ENCODE data around the gene DOCK3.
"Not testable (repeated sequence)": the region's sequence is repeated elsewhere in the genome, so short reads cannot be mapped to it uniquely, and the experiment has no call there.

Gene DOCK3

GRCh38 chr3:50811893-50812292, 137.2 kb downstream of the DOCK3 start:
- DNase-seq = no peak

- no peak for DNase-seq
Observed at GRCh38 chr3:50815844-50816243, 141.1 kb downstream of the DOCK3 start.

- DNase-seq = no peak
Observed at GRCh38 chr3:50816894-50817293, 142.2 kb downstream of the DOCK3 start.

DNA sequence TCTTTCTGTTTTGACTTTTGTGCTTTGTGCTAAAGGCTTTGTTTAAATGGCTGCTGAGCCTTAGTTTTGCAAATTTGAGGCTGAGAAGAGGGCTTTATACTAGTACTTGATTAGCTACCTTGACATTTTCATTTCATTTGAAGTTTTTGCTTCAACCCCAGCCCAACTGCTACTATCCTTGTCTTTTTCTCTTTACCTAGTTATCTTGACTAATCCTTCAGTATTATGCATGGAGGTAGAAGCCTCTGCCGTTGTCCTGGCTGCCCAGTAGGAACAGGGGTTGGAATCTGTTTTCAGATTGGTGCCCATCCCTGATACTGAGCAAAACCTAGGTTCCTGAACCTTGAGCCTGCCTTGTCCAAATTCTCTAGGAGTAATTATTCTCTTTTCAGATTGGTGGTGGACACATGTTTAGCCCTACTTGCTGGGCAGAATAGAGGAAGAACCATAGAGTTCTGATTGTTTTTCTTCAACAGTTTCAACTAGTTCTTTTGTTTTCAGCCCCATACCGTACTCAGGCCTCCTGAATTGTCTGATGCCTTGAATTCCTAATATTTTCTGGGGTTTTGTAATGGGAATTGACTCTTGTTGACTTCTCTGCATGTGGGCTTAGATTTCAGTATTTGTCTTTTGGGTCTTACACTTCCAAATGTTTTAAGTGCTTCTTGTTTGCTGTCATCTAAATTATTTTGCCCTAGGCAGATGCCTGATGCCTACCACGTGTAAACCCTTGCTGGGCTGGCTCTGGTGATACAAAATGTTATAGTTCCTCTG, 143.2 kb downstream of the DOCK3 start:
- DNase-seq = no peak

- DNase-seq = no peak
Observed at GRCh38 chr3:50819882-50820281, 145.2 kb downstream of the DOCK3 start.

GRCh38 chr3:50825841-50826240, 151.1 kb downstream of the DOCK3 start:
- DNase-seq = no peak

- no peak for DNase-seq
Observed at GRCh38 chr3:50830451-50830850, 155.7 kb downstream of the DOCK3 start.

- DNase-seq = not testable (repeated sequence)
Observed at GRCh38 chr3:50831009-50831408, 156.3 kb downstream of the DOCK3 start.

DNA sequence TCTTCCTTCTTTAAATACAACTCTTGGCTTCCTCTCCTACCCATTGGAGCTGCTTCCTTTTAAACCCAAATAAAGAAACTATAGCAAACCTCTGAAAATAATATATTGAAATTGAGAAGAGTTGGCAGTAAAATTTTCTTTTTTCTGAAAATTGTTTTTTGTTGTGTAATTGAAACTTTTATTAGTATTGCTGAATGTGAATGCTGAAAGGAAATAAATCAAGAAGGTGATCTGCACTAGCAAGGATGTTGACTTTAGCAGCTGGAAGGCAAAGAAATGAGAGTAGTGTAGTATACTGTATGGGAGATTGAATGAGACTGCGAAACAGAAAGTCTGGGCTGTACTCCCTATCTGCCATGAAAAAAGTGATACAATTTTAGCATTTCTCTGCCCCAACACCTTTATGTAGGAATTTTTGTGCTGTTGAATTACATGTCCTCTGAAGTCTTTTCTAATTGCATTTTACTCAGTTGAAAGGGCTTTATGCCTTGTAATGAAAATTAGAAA, 166.3 kb downstream of the DOCK3 start:
- DNase-seq = no peak

DNA sequence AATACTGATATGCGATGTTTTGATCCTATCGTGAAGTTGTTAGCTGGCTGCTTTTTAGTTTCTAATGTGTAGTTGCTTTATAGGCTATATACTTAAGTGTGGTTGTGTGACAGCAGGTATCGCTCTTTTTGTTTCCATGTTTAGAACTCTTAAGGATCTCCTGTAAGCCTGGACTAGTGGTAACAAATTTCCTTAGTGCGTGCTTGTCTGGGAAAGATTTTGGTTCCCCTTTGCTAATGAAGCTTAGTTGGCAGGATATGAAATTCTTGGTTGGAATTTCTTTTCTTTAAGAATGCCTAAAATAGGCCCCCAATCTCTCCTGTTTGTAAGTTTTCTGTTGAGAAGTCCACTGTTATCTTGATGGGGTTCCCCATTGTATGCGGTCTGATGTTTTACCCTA, 173.6 kb downstream of the DOCK3 start:
- no peak for DNase-seq

GRCh38 chr3:50850639-50851511, 176.1 kb downstream of the DOCK3 start:
- DNase-seq = no peak

- no peak for DNase-seq
Observed at GRCh38 chr3:50853936-50854335, 179.2 kb downstream of the DOCK3 start.

GRCh38 chr3:50862221-50862620, 187.5 kb downstream of the DOCK3 start:
- no peak for DNase-seq

DNA sequence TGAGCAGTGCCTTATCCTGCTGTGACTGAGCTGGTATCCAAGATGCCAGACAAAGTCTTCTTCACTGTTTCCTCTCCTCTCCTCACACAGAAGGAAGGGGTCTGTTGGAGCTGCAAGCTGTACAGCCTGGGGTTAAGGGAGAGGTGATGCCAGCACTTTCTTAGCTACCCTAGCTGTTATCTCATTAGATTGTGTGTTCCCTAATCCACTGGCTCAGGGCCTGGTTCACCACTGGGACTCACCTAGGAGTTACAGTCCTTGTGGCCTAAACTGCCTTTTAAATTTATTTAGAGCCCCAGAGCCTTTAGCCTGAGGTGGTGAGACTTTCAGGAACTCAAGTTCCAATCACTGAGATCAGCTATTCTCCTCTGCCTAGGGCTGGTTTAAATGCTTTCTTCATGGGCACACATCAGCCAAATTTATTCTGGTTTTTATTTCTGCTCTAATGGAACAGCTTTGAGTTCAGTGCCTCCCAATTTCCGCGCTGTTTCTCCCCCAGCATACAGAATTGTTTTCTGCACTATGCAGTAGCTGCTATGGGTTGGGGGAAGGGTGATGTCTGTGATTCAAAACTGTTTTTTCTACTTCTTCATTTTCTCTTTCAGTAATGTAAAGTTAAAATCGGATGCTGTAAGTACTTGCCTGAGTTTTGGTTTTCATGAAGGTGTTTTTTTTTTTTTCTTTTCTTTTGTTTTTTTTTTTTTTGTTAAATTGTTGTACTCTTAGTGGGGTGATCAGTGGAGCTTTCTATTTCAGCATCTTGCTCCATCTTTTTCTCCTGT, 198.8 kb downstream of the DOCK3 start:
- DNase-seq = no peak

DNA sequence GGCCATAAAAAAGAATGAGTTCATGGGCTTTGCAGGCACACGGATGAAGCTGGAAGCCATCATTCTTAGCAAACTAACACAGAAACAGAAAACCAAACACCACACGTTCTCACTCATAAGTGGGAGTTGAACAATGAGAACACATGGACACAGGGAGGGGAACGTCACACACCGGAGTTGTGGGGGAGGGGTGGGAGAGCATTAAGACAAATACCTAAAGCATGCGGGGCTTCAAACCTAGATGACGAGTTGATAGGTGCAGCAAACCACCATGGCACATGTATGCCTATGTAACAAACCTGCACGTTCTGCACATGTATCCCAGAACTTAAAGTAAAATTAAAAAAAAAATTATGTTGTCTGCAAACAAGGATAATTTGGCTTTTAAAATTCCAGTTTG, 200.1 kb downstream of the DOCK3 start:
- DNase-seq = not testable (repeated sequence)

GRCh38 chr3:50876947-50877346, 202.2 kb downstream of the DOCK3 start:
- no peak for DNase-seq

GRCh38 chr3:50882733-50883132, 208.0 kb downstream of the DOCK3 start:
- not testable (repeated sequence) for DNase-seq

DNA sequence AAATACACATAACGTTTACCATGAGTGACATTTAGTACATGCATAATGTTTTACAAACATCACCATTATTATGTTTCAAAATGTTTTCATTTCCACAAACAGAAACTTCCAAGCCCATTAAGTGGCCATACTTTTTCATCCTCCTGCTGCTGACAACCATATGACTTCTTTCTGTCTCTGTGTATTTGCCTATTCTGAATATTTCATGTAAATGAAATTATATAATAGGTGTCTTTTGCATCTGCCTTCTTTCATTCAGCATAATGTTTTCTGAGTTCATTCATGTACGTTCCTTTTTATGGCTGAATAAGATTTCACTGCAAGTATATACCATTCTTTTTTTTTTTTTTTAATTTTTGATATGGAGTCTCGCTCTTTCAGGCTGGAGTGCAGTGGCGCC, 209.0 kb downstream of the DOCK3 start:
- DNase-seq = no peak

DNA sequence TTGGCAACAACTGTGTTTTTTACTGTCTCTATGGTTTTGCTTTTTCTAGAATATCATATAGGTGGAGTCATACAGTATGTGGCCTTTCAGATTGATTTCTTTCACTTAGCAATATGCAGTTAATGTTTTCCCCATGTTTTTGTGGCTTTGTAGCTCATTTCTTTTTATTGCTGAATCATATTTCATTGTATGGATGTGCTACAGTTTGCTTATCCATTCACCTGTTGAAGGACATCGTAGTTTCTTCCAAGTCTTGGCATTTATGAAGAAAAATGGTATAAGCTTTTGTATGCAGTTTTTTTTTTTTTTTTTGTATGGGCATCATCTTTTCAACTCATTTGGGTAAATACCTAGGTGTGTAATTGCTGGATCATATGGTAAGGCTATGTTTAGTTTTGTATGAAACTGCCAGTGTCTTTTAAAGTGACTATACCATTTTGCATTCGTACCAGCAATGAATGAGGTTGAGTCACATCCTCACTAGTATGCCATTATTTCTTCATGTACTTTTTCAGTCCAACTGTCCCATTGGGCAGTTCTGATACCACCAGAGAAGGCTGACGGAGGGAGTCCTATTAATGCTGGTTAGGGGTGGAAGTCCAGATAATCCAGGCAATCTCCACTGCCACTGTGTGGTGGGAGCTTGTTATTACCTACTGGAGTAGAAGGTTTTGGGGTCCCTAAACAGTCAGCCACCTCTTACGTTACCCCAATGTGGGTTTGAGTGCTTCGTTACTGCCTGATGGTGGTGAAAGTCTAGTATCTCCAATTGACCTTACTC, 210.5 kb downstream of the DOCK3 start:
- DNase-seq = no peak

DNA sequence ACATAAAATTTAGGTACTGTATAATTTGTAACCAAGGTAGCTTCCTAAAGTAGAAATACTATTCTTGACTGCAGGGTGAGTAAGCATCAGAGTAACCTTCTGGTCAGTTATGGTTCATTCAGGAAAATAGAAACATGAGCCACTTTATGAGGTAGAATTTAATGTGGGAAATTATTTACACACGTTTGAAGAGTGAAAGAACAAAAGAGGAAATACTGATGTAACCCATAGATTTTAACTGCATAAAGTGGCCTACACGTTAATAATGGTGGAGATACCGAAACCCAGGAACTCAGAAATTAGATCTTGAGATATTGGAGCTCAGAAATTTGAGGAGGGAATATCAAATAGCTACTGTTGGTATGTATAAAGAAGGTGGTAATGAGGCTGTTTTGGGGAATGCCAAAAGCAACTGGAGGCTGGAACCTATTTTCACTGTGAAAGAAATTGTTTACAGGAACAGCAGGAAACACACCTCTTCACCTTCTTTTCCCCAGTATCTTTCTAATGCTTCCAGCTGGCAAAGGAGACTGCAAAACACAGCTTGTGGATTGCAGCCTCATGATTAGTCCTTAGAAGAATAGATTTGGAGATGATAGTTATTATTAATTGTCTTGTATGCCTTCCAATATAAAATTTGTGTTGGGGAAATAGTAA, 216.1 kb downstream of the DOCK3 start:
- no peak for DNase-seq

DNA sequence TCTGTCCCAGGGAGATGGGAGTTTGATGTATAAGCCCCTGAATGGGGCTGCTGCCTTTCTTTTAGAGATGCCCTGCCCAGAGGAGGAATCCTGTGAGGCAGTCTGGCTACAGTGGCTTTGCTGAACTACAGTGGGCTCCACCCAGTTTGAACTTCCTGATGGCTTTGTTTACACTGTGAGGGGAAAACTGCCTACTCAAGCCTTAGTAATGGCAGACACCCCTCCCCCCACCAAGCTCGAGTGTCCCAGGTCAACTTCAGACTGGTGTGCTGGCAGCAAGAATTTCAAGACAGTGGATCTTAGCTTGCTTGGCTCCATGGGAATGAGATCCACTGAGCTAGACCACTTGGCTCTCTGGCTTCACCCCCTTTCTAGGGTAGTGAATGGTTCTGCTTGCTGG, 226.4 kb downstream of the DOCK3 start:
- not testable (repeated sequence) for DNase-seq

GRCh38 chr3:50912746-50913145, 238.0 kb downstream of the DOCK3 start:
- DNase-seq = no peak
